ENCODE results near the gene PRSS22. TPM values are rescaled to one million over a fixed set of nuclear protein-coding genes. Genes with fewer than 3 reads are reported as not detected.

The PRSS22 gene
- total RNA-seq, 1 donor from 2014 or later: 15.3 TPM

DNA sequence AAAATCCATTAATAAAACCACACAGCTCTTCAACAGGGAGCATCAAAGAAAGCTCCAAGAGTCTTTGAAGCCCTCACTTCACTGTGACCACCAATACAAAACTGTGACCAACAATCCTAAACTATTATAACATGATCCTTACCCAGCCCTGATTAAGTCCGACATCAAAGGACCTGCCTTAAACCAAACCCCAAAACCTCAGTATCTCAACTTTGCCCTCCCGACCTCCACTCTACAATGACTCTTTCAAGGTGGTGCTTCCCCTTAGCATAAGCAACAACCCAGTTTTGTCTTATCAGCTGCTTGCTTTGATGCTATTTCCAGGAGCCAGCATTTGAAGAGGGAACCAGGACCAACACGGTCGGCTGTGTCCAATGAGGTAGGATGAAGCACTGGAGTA, 8.5 kb upstream of the PRSS22 start:
- H3K27me3 ChIP-seq (ENCODE audit: low read depth): peaks cover 5% of the 10 kb centered on the region
- intact Hi-C loops (cut with DNase I): no loop called here

DNA sequence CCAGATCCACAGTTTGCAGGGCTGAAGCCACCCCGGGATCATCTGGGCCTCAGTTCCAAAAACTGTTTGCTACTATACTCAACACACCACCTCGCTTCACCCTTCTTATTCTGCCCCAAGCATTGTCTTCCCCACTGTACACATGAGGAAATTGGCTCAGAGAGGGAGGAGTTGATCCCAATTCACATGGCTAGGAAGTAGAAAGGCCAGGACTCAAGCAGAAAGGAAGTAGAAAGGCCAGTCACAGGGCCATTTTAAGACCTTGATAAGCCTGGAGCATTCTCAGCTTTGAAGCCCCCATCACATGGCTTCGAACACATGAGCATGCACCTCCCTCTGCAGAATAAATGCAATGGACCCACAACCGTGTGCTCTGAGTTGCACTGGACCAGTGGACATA, 7.7 kb upstream of the PRSS22 start:
- Histone ChIP-seq H3K9me3 (peaks cover 6% of the 10 kb centered on the region), H3K4me1 (peaks cover 8% of the 10 kb centered on the region), H3K27ac (no peak overlapping the region), H3K27me3 (ENCODE audit: low read depth) (peaks cover 5% of the 10 kb centered on the region), H3K36me3 (no peaks in the 10 kb centered on the region), H3K4me3 (no peak overlapping the region)
- DNase-seq (no peak), ATAC-seq (no peak)
- TF ChIP-seq, protein P1, sequence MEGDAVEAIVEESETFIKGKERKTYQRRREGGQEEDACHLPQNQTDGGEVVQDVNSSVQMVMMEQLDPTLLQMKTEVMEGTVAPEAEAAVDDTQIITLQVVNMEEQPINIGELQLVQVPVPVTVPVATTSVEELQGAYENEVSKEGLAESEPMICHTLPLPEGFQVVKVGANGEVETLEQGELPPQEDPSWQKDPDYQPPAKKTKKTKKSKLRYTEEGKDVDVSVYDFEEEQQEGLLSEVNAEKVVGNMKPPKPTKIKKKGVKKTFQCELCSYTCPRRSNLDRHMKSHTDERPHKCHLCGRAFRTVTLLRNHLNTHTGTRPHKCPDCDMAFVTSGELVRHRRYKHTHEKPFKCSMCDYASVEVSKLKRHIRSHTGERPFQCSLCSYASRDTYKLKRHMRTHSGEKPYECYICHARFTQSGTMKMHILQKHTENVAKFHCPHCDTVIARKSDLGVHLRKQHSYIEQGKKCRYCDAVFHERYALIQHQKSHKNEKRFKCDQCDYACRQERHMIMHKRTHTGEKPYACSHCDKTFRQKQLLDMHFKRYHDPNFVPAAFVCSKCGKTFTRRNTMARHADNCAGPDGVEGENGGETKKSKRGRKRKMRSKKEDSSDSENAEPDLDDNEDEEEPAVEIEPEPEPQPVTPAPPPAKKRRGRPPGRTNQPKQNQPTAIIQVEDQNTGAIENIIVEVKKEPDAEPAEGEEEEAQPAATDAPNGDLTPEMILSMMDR (IDR thresholded peaks at IDR 0.05): no peak
- intact Hi-C loops (cut with DNase I): no loop called here

More for the DNA sequence above, 8.5 kb upstream of the PRSS22 start:
- TF ChIP-seq, protein P1 (IDR thresholded peaks at IDR 0.05): no peak
- H3K9me3 ChIP-seq: no peaks in the 10 kb centered on the region
- H3K27ac ChIP-seq: no peak overlapping the region
- peaks cover 8% of the 10 kb centered on the region for H3K4me1 ChIP-seq
- no peak for DNase-seq
- no peak for ATAC-seq
- no peak overlapping the region for H3K4me3 ChIP-seq
- H3K36me3 ChIP-seq: no peaks in the 10 kb centered on the region

DNA sequence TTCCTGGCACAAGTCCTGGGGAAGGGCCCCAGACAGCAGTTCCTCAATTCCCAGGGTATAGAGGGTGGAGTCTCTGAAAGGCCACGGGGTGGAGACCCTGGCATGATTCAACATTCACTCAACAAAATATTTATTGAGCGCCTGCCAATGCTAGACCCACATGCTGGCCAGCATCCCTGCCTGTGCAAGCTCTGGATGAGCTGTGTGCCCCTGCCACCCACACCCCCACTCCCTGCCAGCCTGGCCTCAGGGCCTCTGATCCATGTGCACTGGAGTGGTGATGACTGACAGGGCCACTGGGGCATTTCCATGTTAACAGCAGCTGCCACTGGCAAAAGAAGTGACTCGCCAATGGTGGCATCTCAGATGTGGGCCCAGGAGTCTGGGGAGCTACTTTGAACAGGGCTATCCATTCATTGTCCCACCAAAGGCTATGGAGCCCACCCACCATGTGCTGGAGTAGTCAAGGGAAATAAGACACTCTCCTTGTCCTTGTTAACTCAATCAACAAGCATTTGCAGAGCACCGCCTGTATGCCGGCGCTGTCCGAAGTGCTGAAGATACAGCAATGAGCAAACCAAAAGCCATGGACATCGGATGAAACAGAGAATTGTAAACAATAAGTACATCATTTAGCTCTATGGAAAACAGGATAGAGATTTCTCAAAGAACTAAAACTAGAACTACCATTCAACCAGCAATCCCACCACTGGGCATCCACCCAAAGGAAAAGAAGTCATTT, 3.0 kb upstream of the PRSS22 start:
- TF ChIP-seq, protein P1 (IDR thresholded peaks at IDR 0.05): no peak

GRCh38 chr16:2859686-2860265, 1.8 kb upstream of the PRSS22 start:
- Histone ChIP-seq H3K27me3 (ENCODE audit: low read depth) (peaks cover 22% of the 10 kb centered on the region), H3K36me3 (no peaks in the 10 kb centered on the region), H3K27ac (no peak overlapping the region), H3K4me1 (no peaks in the 10 kb centered on the region), H3K9me3 (peaks cover 10% of the 10 kb centered on the region), H3K4me3 (no peak overlapping the region)
- intact Hi-C loops (cut with DNase I): no loop called here
- no peak for ATAC-seq
- no peak for DNase-seq
- TF ChIP-seq, protein P1 (IDR thresholded peaks at IDR 0.05): no peak

More for the DNA sequence above, 3.0 kb upstream of the PRSS22 start:
- intact Hi-C loops (cut with DNase I): no loop called here
- Histone ChIP-seq H3K4me3 (no peak overlapping the region), H3K36me3 (no peaks in the 10 kb centered on the region), H3K4me1 (no peaks in the 10 kb centered on the region), H3K27me3 (ENCODE audit: low read depth) (peaks cover 22% of the 10 kb centered on the region), H3K9me3 (peaks cover 8% of the 10 kb centered on the region), H3K27ac (no peak overlapping the region)
- no peak for ATAC-seq
- DNase-seq: no peak

- peak; percentile 96 for ATAC-seq
- intact Hi-C loops (cut with DNase I): no loop called here
- Histone ChIP-seq H3K36me3 (no peaks in the 10 kb centered on the region), H3K27ac (peak overlapping the region; percentile 80), H3K4me1 (no peaks in the 10 kb centered on the region), H3K27me3 (ENCODE audit: low read depth) (peaks cover 21% of the 10 kb centered on the region), H3K4me3 (peak overlapping the region; percentile 43), H3K9me3 (peaks cover 16% of the 10 kb centered on the region)
- TF ChIP-seq, protein P1 (IDR thresholded peaks at IDR 0.05): no peak
- peak; percentile 90 for DNase-seq
Observed at GRCh38 chr16:2858245-2859025, 465 bp upstream of the PRSS22 start.

Data from lower lobe of right lung (tissue), 2 donors.